CD14-positive monocyte (primary cell): ENCODE results near the gene FBXO4. TPM values are rescaled to one million over a fixed set of nuclear protein-coding genes. Genes with fewer than 3 reads are reported as not detected.

Experiments
- DNase-seq, 3 donors: peaks; one replicate each; pipeline ENCODE4 v3.0.0-alpha.2; 2011 to 2022
- H2AFZ ChIP-seq: 2 replicates; pipeline ENCODE4 v1.6.0; 2012; ENCODE audit warnings: mild to moderate bottlenecking, low read depth, low read length, inconsistent platforms; ENCODE audit not compliant: insufficient read depth, poor library complexity, severe bottlenecking
- H3K27ac ChIP-seq, 2 donors: 1 replicate in 1 of 2; 2 replicates in 1 of 2; pipeline ENCODE4 v1.5.1; 2012 to 2013; ENCODE audit warnings: low read length in 2 of 2, control low read depth in 1 of 2, inconsistent platforms in 1 of 2, low read depth in 1 of 2, mild to moderate bottlenecking in 1 of 2
- H3K27me3 ChIP-seq, 2 donors: one replicate each; pipeline versions ENCODE4 v1.6.0 to v1.6.1; 2011 to 2013; ENCODE audit warnings: low read length in 2 of 2; ENCODE audit not compliant: control insufficient read depth in 2 of 2, insufficient read depth in 2 of 2
- H3K36me3 ChIP-seq, 2 donors: replicated peaks in 1 of 2; 1 replicate in 1 of 2; 2 replicates in 1 of 2; pipeline versions ENCODE4 v1.5.1 to v1.6.1; 2012 to 2013; ENCODE audit warnings: low read length in 2 of 2, control low read depth in 1 of 2, inconsistent platforms in 1 of 2, mild to moderate bottlenecking in 1 of 2; ENCODE audit not compliant: insufficient read depth in 2 of 2, control insufficient read depth in 1 of 2
- H3K4me1 ChIP-seq, 2 donors: 1 replicate in 1 of 2; 2 replicates in 1 of 2; pipeline versions ENCODE4 v1.5.1 to v1.6.1; 2012 to 2013; ENCODE audit warnings: low read length in 2 of 2, control low read depth in 1 of 2, inconsistent platforms in 1 of 2, mild to moderate bottlenecking in 1 of 2, moderate library complexity in 1 of 2; ENCODE audit not compliant: insufficient read depth in 2 of 2, control insufficient read depth in 1 of 2
- H3K4me2 ChIP-seq: replicated peaks from 2 replicates; pipeline ENCODE3; 2012; ENCODE audit warnings: low read length, moderate library complexity, mild to moderate bottlenecking; ENCODE audit not compliant: poor library complexity, severe bottlenecking; ENCODE audit errors: extremely low read depth
- H3K4me3 ChIP-seq, 3 experiments: fragments of 200-600 bp in 1 of 3; sonication (generic) in 1 of 3; replicated peaks in 1 of 3; 1 replicate in 2 of 3; 2 replicates in 1 of 3; pipeline ENCODE4 v1.5.1; 2011 to 2013; ENCODE audit warnings: low read length in 3 of 3, mild to moderate bottlenecking in 3 of 3, control low read depth in 2 of 3, low read depth in 2 of 3, inconsistent platforms in 1 of 3, moderate library complexity in 1 of 3
- H3K79me2 ChIP-seq: 2 replicates; pipeline ENCODE4 v1.6.0; 2012; ENCODE audit warnings: mild to moderate bottlenecking, control low read depth, inconsistent platforms, low read length, moderate library complexity; ENCODE audit not compliant: insufficient read depth
- H3K9ac ChIP-seq: 2 replicates; pipeline ENCODE4 v1.6.0; 2017; ENCODE audit warnings: low read length, mild to moderate bottlenecking; ENCODE audit not compliant: insufficient read depth, poor library complexity, severe bottlenecking
- H3K9me3 ChIP-seq, 2 donors: replicated peaks in 1 of 2; 1 replicate in 1 of 2; 2 replicates in 1 of 2; pipeline versions ENCODE4 v1.5.1 to v1.6.1; 2012 to 2013; ENCODE audit warnings: low read length in 2 of 2, control low read depth in 1 of 2; ENCODE audit not compliant: control insufficient read depth in 1 of 2, insufficient read depth in 1 of 2
- H4K20me1 ChIP-seq: 2 replicates; pipeline ENCODE4 v1.6.0; 2012; ENCODE audit warnings: mild to moderate bottlenecking, low read length, control low read depth, moderate library complexity; ENCODE audit not compliant: insufficient read depth
- H3K27ac Mint-ChIP-seq, 7 donors: one replicate each; pipeline ENCODE4 v1.8.0; 2020; ENCODE audit warnings: mild to moderate bottlenecking in 7 of 7, mixed read lengths in 7 of 7, moderate library complexity in 6 of 7, inconsistent platforms in 2 of 7
- H3K27me3 Mint-ChIP-seq, 3 donors: one replicate each; pipeline ENCODE4 v1.8.0; 2021 to 2022; ENCODE audit warnings: low read depth in 3 of 3, mild to moderate bottlenecking in 3 of 3, mixed read lengths in 3 of 3, moderate library complexity in 3 of 3, inconsistent platforms in 1 of 3
- H3K36me3 Mint-ChIP-seq, 2 donors: one replicate each; pipeline ENCODE4 v1.8.0; 2020; ENCODE audit warnings: mixed read lengths in 2 of 2, inconsistent platforms in 1 of 2, mild to moderate bottlenecking in 1 of 2
- H3K4me1 Mint-ChIP-seq: one replicate; pipeline ENCODE4 v1.8.0; 2020; ENCODE audit warnings: mild to moderate bottlenecking, mixed read lengths
- H3K4me3 Mint-ChIP-seq, 2 donors: one replicate each; pipeline ENCODE4 v1.8.0; 2020; ENCODE audit warnings: mild to moderate bottlenecking in 2 of 2, mixed read lengths in 2 of 2, moderate library complexity in 1 of 2
- H3K9me3 Mint-ChIP-seq, 7 donors: one replicate each; pipeline ENCODE4 v1.8.0; 2020 to 2022; ENCODE audit warnings: mixed read lengths in 7 of 7, mild to moderate bottlenecking in 6 of 7, moderate library complexity in 6 of 7, inconsistent platforms in 2 of 7
- CTCF ChIP-seq: fragments of 200-600 bp; IDR thresholded peaks from one replicate; pipeline ENCODE4 v1.8.0; 2022; ENCODE audit warnings: antibody characterized with exemption, mild to moderate bottlenecking
- WGBS: methylation state at CpG from one replicate; pipeline ENCODE4 v1.1.5; 2013; ENCODE audit warnings: missing lambda C conversion rate; ENCODE audit not compliant: insufficient coverage; 5-methylcytosine and 5-hydroxymethylcytosine counted together
- intact Hi-C, 2 donors: fragments of 100-400 bp; cut with micrococcal nuclease; formaldehyde crosslinking; loops; one replicate each; pipeline versions ENCODE4 v1.15.0 to v1.15.1; 2023
- polyA plus RNA-seq, 3 donors: library from polyadenylated mRNA; depleted of rRNA in 1 of 3; unstranded in 2 of 3; stranded (reverse) in 1 of 3; fragments of 300-500 nt in 2 of 3; fragments of >200 nt in 1 of 3; fragmentation: Illumina TruSeq in 2 of 3; gene quantifications; 1 replicate in 2 of 3; 2 replicates in 1 of 3; pipeline ENCODE4 v1.2.3, GENCODE V29; 2012 to 2021

Gene FBXO4
- polyA plus RNA-seq, 3 donors = 3.7 to 10.4 (median 8.7) TPM

- intact Hi-C loops = no loop called here
These were observed 48.0 kb downstream of the FBXO4 start for GRCh38 chr5:41973087-41973486.

DNA sequence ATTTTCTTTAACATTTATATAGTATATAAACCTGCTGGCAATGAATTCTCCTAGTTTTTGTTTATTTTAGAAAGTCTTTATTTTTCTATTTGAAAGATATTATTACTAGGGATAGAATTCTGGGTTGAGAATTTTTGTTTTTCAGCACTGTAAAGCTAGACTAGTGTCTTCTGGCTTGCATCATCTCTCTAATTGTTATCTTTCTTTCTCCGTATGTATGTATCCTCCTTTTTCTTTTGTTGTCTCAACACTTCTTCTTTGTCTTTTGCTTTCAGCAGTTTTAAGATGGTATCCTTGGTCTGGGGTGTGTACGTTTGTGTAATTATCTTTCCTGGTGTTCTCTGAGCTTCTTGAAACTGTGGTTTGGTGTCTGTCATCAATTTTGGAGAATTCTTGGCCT lies 48.8 kb downstream of the FBXO4 start:
- TF ChIP-seq CTCF = no peak
- no peak overlapping the region for H3K4me3 Mint-ChIP-seq
- no peaks in the 10 kb centered on the region for H3K4me1 Mint-ChIP-seq
- Histone ChIP-seq H3K4me3 (no peak overlapping the region), H3K9me3 (no peaks in the 10 kb centered on the region), H4K20me1 (no peaks in the 10 kb centered on the region), H3K79me2 (no peaks in the 10 kb centered on the region), H3K36me3 (no peaks in the 10 kb centered on the region), H3K4me2 (no peak overlapping the region), H2AFZ (no peak overlapping the region), H3K27ac (no peak overlapping the region), H3K9ac (no peak overlapping the region), H3K4me1 (no peaks in the 10 kb centered on the region), H3K27me3 (no peaks in the 10 kb centered on the region)
- no CpG with 5 or more reads among the region's 2 CpGs for WGBS
- no peaks in the 10 kb centered on the region for H3K36me3 Mint-ChIP-seq
- intact Hi-C loops = no loop called here
- H3K9me3 Mint-ChIP-seq = peaks cover 2 to 8% (median 3%) of the 10 kb centered on the region in 7 donors
- no peak overlapping the region for H3K27ac Mint-ChIP-seq
- no peak for DNase-seq
- H3K27me3 Mint-ChIP-seq = peaks cover 0 to 3% (median 2%) of the 10 kb centered on the region in 3 donors

More at GRCh38 chr5:41973087-41973486, 48.0 kb downstream of the FBXO4 start:
- H3K27ac ChIP-seq = no peak overlapping the region
- H3K4me1 ChIP-seq = no peaks in the 10 kb centered on the region
- H3K9me3 Mint-ChIP-seq = peaks cover 2 to 11% (median 5%) of the 10 kb centered on the region in 7 donors
- no peak for DNase-seq
- no peaks in the 10 kb centered on the region for H3K4me1 Mint-ChIP-seq
- no peaks in the 10 kb centered on the region for H3K36me3 ChIP-seq
- H3K4me3 ChIP-seq = no peak overlapping the region
- H3K27me3 Mint-ChIP-seq = peaks cover 0 to 3% (median 2%) of the 10 kb centered on the region in 3 donors
- H3K27me3 ChIP-seq = no peaks in the 10 kb centered on the region
- no peak overlapping the region for H3K27ac Mint-ChIP-seq
- H3K4me2 ChIP-seq = no peak overlapping the region
- no peaks in the 10 kb centered on the region for H3K36me3 Mint-ChIP-seq
- peaks cover 0 to 3% of the 10 kb centered on the region in 2 donors for H3K9me3 ChIP-seq
- WGBS = no CpG with 5 or more reads among the region's 3 CpGs
- no peak overlapping the region for H2AFZ ChIP-seq
- no peak overlapping the region for H3K4me3 Mint-ChIP-seq
- no peak for TF ChIP-seq CTCF
- H3K9ac ChIP-seq = no peak overlapping the region
- no peaks in the 10 kb centered on the region for H4K20me1 ChIP-seq
- H3K79me2 ChIP-seq = no peaks in the 10 kb centered on the region
